SK-N-SH treated with all-trans-retinoic acid at 6 μM for 48 hours (cell line): Measurements from ENCODE around the gene FAAH.

Source experiments
- ATAC-seq: fragments of 200-7000 bp; cut with Tn5 transposase; 3 replicates; pipeline ENCODE4 v1.9.1; 2020; ENCODE audit warnings: mild to moderate bottlenecking, moderate library complexity
- ARNTL ChIP-seq: fragments of 450-650 bp; formaldehyde crosslinking; IDR thresholded peaks from 2 replicates; pipeline ENCODE4 v1.5.0; 2020; ENCODE audit warnings: low read depth, mild to moderate bottlenecking, moderate library complexity, borderline replicate concordance
- BACH2 ChIP-seq: fragments of 250-450 bp; sonication (Bioruptor Pico); IDR thresholded peaks from 2 replicates; pipeline ENCODE4 v1.9.0; 2021; ENCODE audit warnings: mild to moderate bottlenecking, borderline replicate concordance
- GLIS3 ChIP-seq: fragments of 250-450 bp; sonication (Bioruptor Pico); IDR thresholded peaks from 2 replicates; pipeline ENCODE4 v1.5.0; 2020; ENCODE audit warnings: mild to moderate bottlenecking, moderate library complexity
- ISL1 ChIP-seq: fragments of 250-450 bp; sonication (Bioruptor Pico); IDR thresholded peaks from 2 replicates; pipeline ENCODE4 v2.1.2; 2022; ENCODE audit warnings: mild to moderate bottlenecking, moderate library complexity
- OSR1 ChIP-seq: fragments of 250-450 bp; sonication (Bioruptor Pico); IDR thresholded peaks from 2 replicates; pipeline ENCODE4 v1.8.0; 2022; ENCODE audit warnings: moderate library complexity, mild to moderate bottlenecking, inconsistent platforms
- PPARA ChIP-seq: fragments of 250-450 bp; sonication (Bioruptor Pico); IDR thresholded peaks from 2 replicates; pipeline ENCODE4 v1.5.0; 2020; ENCODE audit warnings: mild to moderate bottlenecking, borderline replicate concordance
- TCF4 ChIP-seq: fragments of 250-450 bp; sonication (Bioruptor Pico); IDR thresholded peaks from 2 replicates; pipeline ENCODE4 v1.8.0; 2021; ENCODE audit warnings: mild to moderate bottlenecking, moderate library complexity, borderline replicate concordance
- TOX ChIP-seq: fragments of 250-450 bp; sonication (Bioruptor Pico); IDR thresholded peaks from 2 replicates; pipeline ENCODE4 v1.8.0; 2021; ENCODE audit warnings: mild to moderate bottlenecking, moderate library complexity, borderline replicate concordance
- ZC3H10 ChIP-seq: fragments of 250-450 bp; sonication (Bioruptor Pico); IDR thresholded peaks from 2 replicates; pipeline ENCODE4 v1.5.1; 2021; ENCODE audit warnings: mild to moderate bottlenecking, moderate library complexity
- ZFP3 ChIP-seq: fragments of 250-450 bp; sonication (Bioruptor Pico); IDR thresholded peaks from 2 replicates; pipeline ENCODE4 v1.5.0; 2020; ENCODE audit warnings: mild to moderate bottlenecking, moderate library complexity
- ZFP30 ChIP-seq: fragments of 450-650 bp; formaldehyde crosslinking; IDR thresholded peaks from 2 replicates; pipeline ENCODE4 v1.5.0; 2022; ENCODE audit warnings: mild to moderate bottlenecking, moderate library complexity
- ZNF565 ChIP-seq: fragments of 450-650 bp; formaldehyde crosslinking; conservative IDR thresholded peaks from 2 replicates; pipeline ENCODE4 v1.5.0; 2020; ENCODE audit warnings: low read depth, mild to moderate bottlenecking, moderate library complexity
- ZNF70 ChIP-seq: fragments of 450-650 bp; formaldehyde crosslinking; IDR thresholded peaks from 2 replicates; pipeline ENCODE4 v1.5.0; 2020; ENCODE audit warnings: mild to moderate bottlenecking, moderate library complexity
- ZNF8 ChIP-seq: fragments of 450-650 bp; formaldehyde crosslinking; IDR thresholded peaks from 2 replicates; pipeline ENCODE4 v1.5.0; 2020; ENCODE audit warnings: mild to moderate bottlenecking, moderate library complexity
- TF ChIP-seq, protein P1 (sequence below): fragments of 250-450 bp; sonication (Bioruptor Pico); IDR thresholded peaks from 2 replicates; pipeline ENCODE4 v1.5.1; 2021; ENCODE audit warnings: mild to moderate bottlenecking, moderate library complexity
- TF ChIP-seq, protein P2 (sequence below): fragments of 250-450 bp; sonication (Bioruptor Pico); IDR thresholded peaks from 2 replicates; pipeline ENCODE4 v1.5.0; 2020; ENCODE audit warnings: mild to moderate bottlenecking, moderate library complexity
- TF ChIP-seq, protein P3 (sequence below): fragments of 250-450 bp; sonication (Bioruptor Pico); IDR thresholded peaks from 2 replicates; pipeline ENCODE4 v1.5.1; 2020; ENCODE audit warnings: low read depth, mild to moderate bottlenecking, moderate library complexity
- TF ChIP-seq, protein P4 (sequence below): fragments of 250-450 bp; sonication (Bioruptor Pico); IDR thresholded peaks from 2 replicates; pipeline ENCODE4 v1.8.0; 2020; ENCODE audit warnings: mild to moderate bottlenecking, moderate library complexity, borderline replicate concordance
- TF ChIP-seq, protein P5 (sequence below): fragments of 250-450 bp; sonication (Bioruptor Pico); IDR thresholded peaks from 2 replicates; pipeline ENCODE4 v1.8.0; 2021; ENCODE audit warnings: low read depth, mild to moderate bottlenecking, moderate library complexity, borderline replicate concordance

FAAH gene

DNA sequence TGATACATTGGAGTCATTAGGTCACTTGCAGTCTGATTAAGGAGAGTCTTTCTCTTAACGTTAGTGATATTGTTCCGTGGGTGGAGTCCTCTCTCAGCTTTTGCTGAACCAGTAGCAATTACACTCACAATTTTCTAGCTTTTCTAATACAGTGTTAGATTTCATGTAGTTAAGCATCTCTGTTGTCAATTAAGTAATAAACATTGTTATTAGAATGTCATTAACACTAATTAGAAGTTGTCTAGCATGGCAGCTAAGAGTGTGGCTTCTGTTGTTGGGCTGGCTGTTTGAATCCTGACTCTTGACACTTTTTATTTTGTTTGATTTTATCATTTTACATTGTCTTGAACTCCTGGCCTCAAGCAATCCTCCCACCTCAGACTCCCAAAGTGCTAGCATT, 33.4 kb downstream of the FAAH start:
- TF ChIP-seq, protein P1, sequence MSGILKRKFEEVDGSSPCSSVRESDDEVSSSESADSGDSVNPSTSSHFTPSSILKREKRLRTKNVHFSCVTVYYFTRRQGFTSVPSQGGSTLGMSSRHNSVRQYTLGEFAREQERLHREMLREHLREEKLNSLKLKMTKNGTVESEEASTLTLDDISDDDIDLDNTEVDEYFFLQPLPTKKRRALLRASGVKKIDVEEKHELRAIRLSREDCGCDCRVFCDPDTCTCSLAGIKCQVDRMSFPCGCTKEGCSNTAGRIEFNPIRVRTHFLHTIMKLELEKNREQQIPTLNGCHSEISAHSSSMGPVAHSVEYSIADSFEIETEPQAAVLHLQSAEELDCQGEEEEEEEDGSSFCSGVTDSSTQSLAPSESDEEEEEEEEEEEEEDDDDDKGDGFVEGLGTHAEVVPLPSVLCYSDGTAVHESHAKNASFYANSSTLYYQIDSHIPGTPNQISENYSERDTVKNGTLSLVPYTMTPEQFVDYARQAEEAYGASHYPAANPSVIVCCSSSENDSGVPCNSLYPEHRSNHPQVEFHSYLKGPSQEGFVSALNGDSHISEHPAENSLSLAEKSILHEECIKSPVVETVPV (CRISPR knock-in tag) = no peak
- no peak for TF ChIP-seq ZNF8
- TF ChIP-seq ZNF70 = no peak
- TF ChIP-seq ARNTL (CRISPR knock-in tag) = no peak
- no peak for TF ChIP-seq ISL1 (CRISPR knock-in tag)
- TF ChIP-seq ZC3H10 (CRISPR knock-in tag) = no peak
- ATAC-seq = no peak

DNA sequence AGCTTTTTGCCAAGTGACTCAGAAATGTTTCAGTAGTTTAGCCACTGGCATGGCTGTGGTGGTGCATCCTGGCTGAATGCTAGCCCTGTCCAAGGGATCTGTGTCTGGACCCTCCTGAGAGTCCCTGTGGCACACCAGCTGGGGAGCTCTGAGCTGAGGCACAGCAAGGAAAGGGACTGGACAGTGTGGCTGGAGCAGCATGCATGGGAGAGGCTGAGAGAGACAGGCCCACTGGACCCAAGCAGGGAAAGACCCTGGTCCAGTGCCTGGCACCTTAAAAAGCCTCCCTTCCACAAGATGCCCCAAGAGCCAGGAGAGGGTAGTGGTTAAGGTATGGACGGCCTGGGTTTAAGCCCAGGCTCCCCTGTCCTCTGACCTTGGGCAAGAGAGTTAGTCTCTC, 35.3 kb downstream of the FAAH start:
- no peak for ATAC-seq
- TF ChIP-seq ZNF565 (CRISPR knock-in tag) (no peak), ZFP3 (no peak), BACH2 (CRISPR knock-in tag) (no peak), OSR1 (CRISPR knock-in tag) (no peak), ISL1 (CRISPR knock-in tag) (no peak)
- TF ChIP-seq, protein P2, sequence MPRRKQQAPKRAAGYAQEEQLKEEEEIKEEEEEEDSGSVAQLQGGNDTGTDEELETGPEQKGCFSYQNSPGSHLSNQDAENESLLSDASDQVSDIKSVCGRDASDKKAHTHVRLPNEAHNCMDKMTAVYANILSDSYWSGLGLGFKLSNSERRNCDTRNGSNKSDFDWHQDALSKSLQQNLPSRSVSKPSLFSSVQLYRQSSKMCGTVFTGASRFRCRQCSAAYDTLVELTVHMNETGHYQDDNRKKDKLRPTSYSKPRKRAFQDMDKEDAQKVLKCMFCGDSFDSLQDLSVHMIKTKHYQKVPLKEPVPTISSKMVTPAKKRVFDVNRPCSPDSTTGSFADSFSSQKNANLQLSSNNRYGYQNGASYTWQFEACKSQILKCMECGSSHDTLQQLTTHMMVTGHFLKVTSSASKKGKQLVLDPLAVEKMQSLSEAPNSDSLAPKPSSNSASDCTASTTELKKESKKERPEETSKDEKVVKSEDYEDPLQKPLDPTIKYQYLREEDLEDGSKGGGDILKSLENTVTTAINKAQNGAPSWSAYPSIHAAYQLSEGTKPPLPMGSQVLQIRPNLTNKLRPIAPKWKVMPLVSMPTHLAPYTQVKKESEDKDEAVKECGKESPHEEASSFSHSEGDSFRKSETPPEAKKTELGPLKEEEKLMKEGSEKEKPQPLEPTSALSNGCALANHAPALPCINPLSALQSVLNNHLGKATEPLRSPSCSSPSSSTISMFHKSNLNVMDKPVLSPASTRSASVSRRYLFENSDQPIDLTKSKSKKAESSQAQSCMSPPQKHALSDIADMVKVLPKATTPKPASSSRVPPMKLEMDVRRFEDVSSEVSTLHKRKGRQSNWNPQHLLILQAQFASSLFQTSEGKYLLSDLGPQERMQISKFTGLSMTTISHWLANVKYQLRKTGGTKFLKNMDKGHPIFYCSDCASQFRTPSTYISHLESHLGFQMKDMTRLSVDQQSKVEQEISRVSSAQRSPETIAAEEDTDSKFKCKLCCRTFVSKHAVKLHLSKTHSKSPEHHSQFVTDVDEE (CRISPR knock-in tag) = no peak

DNA sequence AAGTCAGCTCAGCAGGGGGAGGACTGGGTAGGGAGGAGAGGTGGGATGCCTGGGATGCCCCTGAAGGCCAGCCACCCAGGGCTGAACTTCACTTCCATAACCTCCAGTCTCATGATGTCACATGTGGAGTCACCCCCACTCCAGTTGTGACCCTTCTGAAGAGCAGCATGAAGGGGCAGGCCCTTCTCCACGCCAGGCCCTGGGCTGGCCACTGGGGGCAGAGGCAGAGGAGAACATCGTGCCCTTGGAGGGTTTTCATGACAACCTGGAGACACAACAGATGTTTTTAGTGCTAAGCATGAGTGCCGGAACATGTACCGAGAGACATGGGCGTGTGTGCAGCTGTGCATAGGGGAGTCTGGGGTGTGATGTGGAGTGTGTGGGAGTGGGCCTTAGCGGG, 37.6 kb downstream of the FAAH start:
- TF ChIP-seq ZNF8 (no peak), PPARA (no peak), ZNF70 (no peak), GLIS3 (no peak), ZFP30 (no peak), TCF4 (CRISPR knock-in tag) (no peak), ZC3H10 (CRISPR knock-in tag) (no peak), ZFP3 (no peak), TOX (CRISPR knock-in tag) (no peak), BACH2 (CRISPR knock-in tag) (no peak), OSR1 (CRISPR knock-in tag) (no peak)
- TF ChIP-seq, protein P3, sequence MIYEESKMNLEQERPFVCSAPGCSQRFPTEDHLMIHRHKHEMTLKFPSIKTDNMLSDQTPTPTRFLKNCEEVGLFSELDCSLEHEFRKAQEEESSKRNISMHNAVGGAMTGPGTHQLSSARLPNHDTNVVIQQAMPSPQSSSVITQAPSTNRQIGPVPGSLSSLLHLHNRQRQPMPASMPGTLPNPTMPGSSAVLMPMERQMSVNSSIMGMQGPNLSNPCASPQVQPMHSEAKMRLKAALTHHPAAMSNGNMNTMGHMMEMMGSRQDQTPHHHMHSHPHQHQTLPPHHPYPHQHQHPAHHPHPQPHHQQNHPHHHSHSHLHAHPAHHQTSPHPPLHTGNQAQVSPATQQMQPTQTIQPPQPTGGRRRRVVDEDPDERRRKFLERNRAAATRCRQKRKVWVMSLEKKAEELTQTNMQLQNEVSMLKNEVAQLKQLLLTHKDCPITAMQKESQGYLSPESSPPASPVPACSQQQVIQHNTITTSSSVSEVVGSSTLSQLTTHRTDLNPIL = no peak
- TF ChIP-seq, protein P4, sequence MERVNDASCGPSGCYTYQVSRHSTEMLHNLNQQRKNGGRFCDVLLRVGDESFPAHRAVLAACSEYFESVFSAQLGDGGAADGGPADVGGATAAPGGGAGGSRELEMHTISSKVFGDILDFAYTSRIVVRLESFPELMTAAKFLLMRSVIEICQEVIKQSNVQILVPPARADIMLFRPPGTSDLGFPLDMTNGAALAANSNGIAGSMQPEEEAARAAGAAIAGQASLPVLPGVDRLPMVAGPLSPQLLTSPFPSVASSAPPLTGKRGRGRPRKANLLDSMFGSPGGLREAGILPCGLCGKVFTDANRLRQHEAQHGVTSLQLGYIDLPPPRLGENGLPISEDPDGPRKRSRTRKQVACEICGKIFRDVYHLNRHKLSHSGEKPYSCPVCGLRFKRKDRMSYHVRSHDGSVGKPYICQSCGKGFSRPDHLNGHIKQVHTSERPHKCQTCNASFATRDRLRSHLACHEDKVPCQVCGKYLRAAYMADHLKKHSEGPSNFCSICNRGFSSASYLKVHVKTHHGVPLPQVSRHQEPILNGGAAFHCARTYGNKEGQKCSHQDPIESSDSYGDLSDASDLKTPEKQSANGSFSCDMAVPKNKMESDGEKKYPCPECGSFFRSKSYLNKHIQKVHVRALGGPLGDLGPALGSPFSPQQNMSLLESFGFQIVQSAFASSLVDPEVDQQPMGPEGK (CRISPR knock-in tag) = no peak
- TF ChIP-seq, protein P5, sequence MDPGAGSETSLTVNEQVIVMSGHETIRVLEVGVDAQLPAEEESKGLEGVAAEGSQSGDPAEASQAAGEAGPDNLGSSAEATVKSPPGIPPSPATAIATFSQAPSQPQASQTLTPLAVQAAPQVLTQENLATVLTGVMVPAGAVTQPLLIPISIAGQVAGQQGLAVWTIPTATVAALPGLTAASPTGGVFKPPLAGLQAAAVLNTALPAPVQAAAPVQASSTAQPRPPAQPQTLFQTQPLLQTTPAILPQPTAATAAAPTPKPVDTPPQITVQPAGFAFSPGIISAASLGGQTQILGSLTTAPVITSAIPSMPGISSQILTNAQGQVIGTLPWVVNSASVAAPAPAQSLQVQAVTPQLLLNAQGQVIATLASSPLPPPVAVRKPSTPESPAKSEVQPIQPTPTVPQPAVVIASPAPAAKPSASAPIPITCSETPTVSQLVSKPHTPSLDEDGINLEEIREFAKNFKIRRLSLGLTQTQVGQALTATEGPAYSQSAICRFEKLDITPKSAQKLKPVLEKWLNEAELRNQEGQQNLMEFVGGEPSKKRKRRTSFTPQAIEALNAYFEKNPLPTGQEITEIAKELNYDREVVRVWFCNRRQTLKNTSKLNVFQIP = no peak
- TF ChIP-seq, protein P2 (CRISPR knock-in tag) = no peak
- no peak for ATAC-seq
